GM08714 (cell line): ENCODE measurements around the gene TMEM119.

Experiments
- H3K4me3 ChIP-seq: fragments of 200-500 bp; sonication (Bioruptor generic); 2 replicates; pipeline ENCODE4 v1.5.1; 2014; ENCODE audit warnings: mild to moderate bottlenecking, low read length, inconsistent platforms
- ZNF274 ChIP-seq: IDR thresholded peaks from 2 replicates; pipeline ENCODE4 v1.6.1; 2012; ENCODE audit warnings: mild to moderate bottlenecking, low read depth, low read length

TMEM119 gene

DNA sequence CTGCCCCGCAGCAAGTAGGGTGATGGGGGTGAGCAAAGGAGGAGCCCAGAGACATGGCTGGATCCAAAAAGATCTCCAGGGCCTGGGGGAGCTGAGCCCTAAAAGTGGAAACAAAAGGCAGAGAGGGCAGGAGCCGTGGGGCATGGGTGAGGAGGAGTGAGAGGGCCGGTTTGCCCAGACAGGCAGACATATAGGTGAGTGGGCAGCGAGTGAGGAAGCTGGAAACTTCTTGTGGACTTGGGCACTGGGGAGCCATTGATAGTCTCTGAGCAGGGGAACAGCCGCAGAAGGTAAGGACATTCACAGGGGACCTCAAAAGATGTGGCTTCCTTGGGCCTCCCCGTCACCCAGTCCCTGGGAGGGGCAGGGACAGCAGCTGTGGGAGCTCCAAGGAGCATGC lies 16.8 kb upstream of the TMEM119 start:
- TF ChIP-seq ZNF274, result no peak
- H3K4me3 ChIP-seq, result no peak overlapping the region

DNA sequence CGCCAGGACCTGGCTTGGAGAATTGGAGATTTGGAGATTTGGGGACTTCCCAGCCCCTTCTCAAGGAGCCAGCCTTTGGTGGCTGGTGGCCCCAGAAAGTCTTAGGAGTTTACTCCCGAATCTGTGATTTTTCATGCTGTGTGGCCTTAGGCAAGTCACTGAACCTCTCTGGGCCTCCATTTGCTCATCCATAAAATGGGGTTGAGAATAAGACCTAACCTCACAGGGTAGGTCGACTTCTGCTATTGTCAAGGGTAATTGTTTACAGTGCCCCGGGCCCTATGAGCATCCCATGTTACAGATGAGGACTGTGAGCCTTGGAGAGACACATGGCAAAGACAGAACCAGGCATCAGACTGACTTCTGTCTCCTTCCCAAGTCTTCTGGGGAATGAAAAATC lies 16.2 kb upstream of the TMEM119 start:
- no peak for TF ChIP-seq ZNF274
- no peak overlapping the region for H3K4me3 ChIP-seq

- no peak for TF ChIP-seq ZNF274
- H3K4me3 ChIP-seq, result no peak overlapping the region
Observed at GRCh38 chr12:108613548-108613947, 15.7 kb upstream of the TMEM119 start.

DNA sequence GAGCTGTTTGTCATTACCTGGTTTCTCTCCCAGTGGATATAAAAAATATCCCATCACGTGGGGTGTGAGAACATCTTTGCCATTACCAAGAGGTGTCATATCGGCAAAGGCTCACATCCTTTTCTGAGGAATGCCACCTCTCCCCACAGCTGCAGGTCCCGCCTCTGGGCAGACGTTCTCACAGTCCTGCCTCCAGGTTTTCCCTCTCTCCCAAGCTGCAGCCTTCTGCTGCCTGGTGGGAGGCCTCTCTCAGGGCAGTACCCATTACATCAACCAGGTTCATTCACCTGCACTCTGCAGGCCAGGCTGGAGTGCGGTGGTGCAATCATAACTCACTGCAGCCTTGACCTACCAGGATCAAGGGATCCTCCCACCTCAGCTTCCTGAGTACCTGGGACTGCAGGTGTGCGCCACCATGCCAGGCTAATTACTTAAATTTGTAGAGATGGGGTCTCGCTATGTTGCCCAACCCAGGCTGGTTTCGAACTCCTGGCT lies 15.0 kb upstream of the TMEM119 start:
- no peak for TF ChIP-seq ZNF274

GRCh38 chr12:108611884-108612415 lies 14.1 kb upstream of the TMEM119 start:
- no peak for TF ChIP-seq ZNF274
- H3K4me3 ChIP-seq, result no peak overlapping the region

More for the DNA sequence above, 15.0 kb upstream of the TMEM119 start:
- no peak overlapping the region for H3K4me3 ChIP-seq

GRCh38 chr12:108610856-108611605 lies 13.1 kb upstream of the TMEM119 start:
- no peak for TF ChIP-seq ZNF274

DNA sequence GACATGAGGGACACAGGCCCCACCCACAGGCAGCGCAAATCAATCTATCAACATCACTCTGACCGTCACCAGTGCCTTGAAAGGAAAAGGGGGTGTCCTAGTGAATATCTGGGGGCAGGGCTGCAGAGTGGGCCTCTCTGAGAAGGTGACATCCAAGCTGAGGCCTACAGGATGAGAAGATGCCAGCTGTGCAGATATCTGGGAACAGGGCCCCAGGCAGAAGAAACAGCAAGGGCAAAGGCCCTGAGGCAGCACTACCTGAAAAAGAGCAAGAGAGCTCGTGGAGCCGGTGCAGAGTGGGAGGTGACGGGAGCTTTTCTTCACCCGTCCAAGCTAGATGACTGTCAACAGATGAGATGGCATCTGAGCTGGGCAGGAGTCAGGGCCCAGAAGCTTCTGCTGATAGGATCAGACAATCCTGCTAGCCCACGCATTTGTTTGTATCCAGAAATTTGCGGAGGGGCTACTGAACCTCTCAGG lies 12.5 kb upstream of the TMEM119 start:
- no peak overlapping the region for H3K4me3 ChIP-seq
- no peak for TF ChIP-seq ZNF274

More at GRCh38 chr12:108610856-108611605, 13.1 kb upstream of the TMEM119 start:
- no peak overlapping the region for H3K4me3 ChIP-seq

GRCh38 chr12:108609537-108610335 lies 11.9 kb upstream of the TMEM119 start:
- H3K4me3 ChIP-seq, result no peak overlapping the region
- TF ChIP-seq ZNF274, result no peak

DNA sequence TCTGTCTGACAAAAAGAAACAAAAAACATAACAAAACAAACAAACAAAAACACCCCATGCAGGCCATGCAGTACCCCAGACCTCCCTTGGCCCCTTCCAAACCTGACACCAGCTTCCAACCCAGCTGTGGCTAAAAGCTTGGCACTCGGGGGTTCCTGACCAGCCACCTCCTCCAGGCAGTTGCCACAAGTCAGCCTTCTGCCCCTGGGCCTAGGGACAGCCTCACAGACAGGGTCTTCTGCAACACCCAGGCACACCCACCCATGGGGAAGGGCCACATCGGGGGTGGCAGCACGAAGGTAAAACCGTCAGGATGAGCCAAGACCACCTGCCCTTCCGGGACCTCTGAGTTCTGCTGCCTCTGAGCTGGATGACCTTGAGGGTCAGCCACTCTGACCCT lies 10.7 kb upstream of the TMEM119 start:
- no peak overlapping the region for H3K4me3 ChIP-seq
- no peak for TF ChIP-seq ZNF274

- H3K4me3 ChIP-seq, result no peak overlapping the region
- no peak for TF ChIP-seq ZNF274
Observed at GRCh38 chr12:108607981-108608600, 10.2 kb upstream of the TMEM119 start.

- H3K4me3 ChIP-seq, result no peak overlapping the region
- TF ChIP-seq ZNF274, result no peak
Observed at GRCh38 chr12:108606492-108606891, 8.6 kb upstream of the TMEM119 start.

DNA sequence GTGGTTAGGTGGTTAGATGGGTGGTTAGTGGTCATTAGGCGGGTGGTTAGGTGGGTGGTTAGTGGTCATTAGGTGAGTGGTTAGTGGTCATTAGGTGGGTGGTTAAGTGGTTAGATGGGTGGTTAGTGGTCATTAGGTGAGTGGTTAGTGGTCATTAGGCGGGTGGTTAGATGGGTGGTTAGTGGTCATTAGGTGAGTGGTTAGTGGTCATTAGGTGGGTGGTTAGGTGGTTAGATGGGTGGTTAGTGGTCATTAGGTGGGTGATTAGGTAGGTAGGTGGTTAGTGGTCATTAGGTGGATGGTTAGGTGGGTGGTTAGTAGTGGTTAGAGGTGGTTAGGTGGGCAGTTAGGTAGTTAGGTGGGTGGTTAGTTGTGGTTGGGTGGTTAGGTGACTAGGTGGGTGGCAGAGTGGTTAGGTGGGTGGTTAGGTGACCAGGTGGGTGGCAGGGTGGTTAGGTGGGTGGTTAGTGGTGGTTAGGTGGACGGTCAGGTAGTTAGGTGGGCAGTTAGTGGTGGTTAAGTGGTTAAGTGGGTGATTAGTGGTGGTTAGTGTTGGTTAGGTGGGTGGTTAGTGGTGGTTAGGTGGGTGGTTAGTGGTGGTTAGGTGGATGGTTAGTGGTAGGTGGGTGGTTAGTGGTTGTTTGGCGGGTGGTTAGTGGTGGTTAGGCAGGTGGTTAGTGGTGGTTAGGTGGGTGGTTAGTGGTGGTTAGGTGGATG lies 8.0 kb upstream of the TMEM119 start:
- TF ChIP-seq ZNF274, result no peak
- H3K4me3 ChIP-seq, result no peak overlapping the region

GRCh38 chr12:108605000-108605689 lies 7.3 kb upstream of the TMEM119 start:
- H3K4me3 ChIP-seq, result no peak overlapping the region
- TF ChIP-seq ZNF274, result no peak
